ENCODE measurements around the gene PPFIA3. TPM values are rescaled to one million over a fixed set of nuclear protein-coding genes. Genes with fewer than 3 reads are reported as not detected.
A peak's percentile ranks its signal among the peaks of the same experiment; 100 is the strongest.

Gene PPFIA3
- total and polyA plus RNA-seq, 3 donors from 2014 or later, result 8.8 to 13.1 (median 9.2) TPM

GRCh38 chr19:49154279-49154678 lies 34.9 kb downstream of the PPFIA3 start:
- WGBS, 2 donors, result 94% methylated on average over 6 of the region's 6 CpGs
- intact Hi-C loops (cut with DNase I; ENCODE audit: low total_unique reads), result no loop called here
- no peak for DNase-seq
- Histone ChIP-seq H3K4me3 (no peak overlapping the region), H3K27me3 (no peaks in the 10 kb centered on the region), H3K27ac (no peak overlapping the region), H3K4me1 (peaks cover 20% of the 10 kb centered on the region), H3K9me3 (no peaks in the 10 kb centered on the region), H3K36me3 (ENCODE audit: low read depth, missing control alignments) (no peaks in the 10 kb centered on the region)
- TF ChIP-seq POLR2A (IDR thresholded peaks at IDR 0.05), result no peak
- no peak for TF ChIP-seq CTCF (IDR thresholded peaks at IDR 0.05)

GRCh38 chr19:49155005-49155819 lies 35.9 kb downstream of the PPFIA3 start, which contains the start of gene HRC:
HRC (minus strand) TSS chr19:49155396; CDS start chr19:49155237, 159 bp downstream.
- TF ChIP-seq POLR2A (IDR thresholded peaks at IDR 0.05), result no peak
- no peak for TF ChIP-seq CTCF (IDR thresholded peaks at IDR 0.05)
- H3K27me3 ChIP-seq, result no peaks in the 10 kb centered on the region
- H3K9me3 ChIP-seq, result no peaks in the 10 kb centered on the region
- H3K4me1 ChIP-seq, result peaks cover 20% of the 10 kb centered on the region
- no peak within 1 kb of the TSS for H3K4me3 ChIP-seq
- DNase-seq, result peak; percentile 40
- H3K27ac ChIP-seq, result peak within 1 kb of the TSS; percentile 50 to 52
- no peaks in the 10 kb centered on the region for H3K36me3 ChIP-seq (ENCODE audit: low read depth, missing control alignments)
- WGBS, 2 donors, result 41 to 55% methylated on average over 15 to 19 of the region's 19 CpGs
- intact Hi-C loops (cut with DNase I; ENCODE audit: low total_unique reads), result no loop called here

GRCh38 chr19:49155820-49156346 lies 36.5 kb downstream of the PPFIA3 start:
- H3K27me3 ChIP-seq, result no peaks in the 10 kb centered on the region
- WGBS, 2 donors, result 41 to 57% methylated on average over 4 of the region's 4 CpGs
- peak overlapping the region; percentile 50 to 52 for H3K27ac ChIP-seq
- no peak overlapping the region for H3K4me3 ChIP-seq
- DNase-seq, result no peak
- H3K4me1 ChIP-seq, result peaks cover 20% of the 10 kb centered on the region
- intact Hi-C loops (cut with DNase I; ENCODE audit: low total_unique reads), result no loop called here
- TF ChIP-seq POLR2A (IDR thresholded peaks at IDR 0.05) (no peak), CTCF (IDR thresholded peaks at IDR 0.05) (no peak)
- H3K9me3 ChIP-seq, result no peaks in the 10 kb centered on the region
- no peaks in the 10 kb centered on the region for H3K36me3 ChIP-seq (ENCODE audit: low read depth, missing control alignments)

GRCh38 chr19:49157445-49158224 lies 38.3 kb downstream of the PPFIA3 start, which contains the start of gene TRPM4:
TRPM4 (plus strand) TSS chr19:49157792; CDS start chr19:49157867, 75 bp downstream.
- H3K9me3 ChIP-seq, result no peaks in the 10 kb centered on the region
- peak; percentile 94 for DNase-seq
- H3K36me3 ChIP-seq (ENCODE audit: low read depth, missing control alignments), result no peaks in the 10 kb centered on the region
- WGBS, 2 donors, result 1 to 4% methylated on average over 13 to 38 of the region's 41 CpGs
- intact Hi-C loops (cut with DNase I; ENCODE audit: low total_unique reads), result no loop called here
- no peaks in the 10 kb centered on the region for H3K27me3 ChIP-seq
- peaks cover 15% of the 10 kb centered on the region for H3K4me1 ChIP-seq
- TF ChIP-seq CTCF (IDR thresholded peaks at IDR 0.05) (no peak), POLR2A (IDR thresholded peaks at IDR 0.05) (peak; percentile 33)
- H3K27ac ChIP-seq, result peak within 1 kb of the TSS; percentile 70 to 85
- H3K4me3 ChIP-seq, result peak within 1 kb of the TSS; percentile 73 to 76

Measured in testis (tissue), 3 donors.